ENCODE data around the gene CNN2.

CNN2 gene

GRCh38 chr19:984165-984967 is 42.0 kb upstream of the CNN2 start, which contains the start of gene WDR18:
Gene WDR18 (plus strand): TSS chr19:984345. CDS start chr19:984354, 9 bp downstream.
- H3K36me3 ChIP-seq (ENCODE audit: control insufficient read depth, insufficient read depth, low read length), result peaks cover 6% of the 10 kb centered on the region
- peaks cover 11% of the 10 kb centered on the region for H3K79me2 ChIP-seq (ENCODE audit: control insufficient read depth, insufficient read depth, low read length)
- H3K18ac ChIP-seq (ENCODE audit: low read length), result peak within 1 kb of the TSS; percentile 91
- no peaks in the 10 kb centered on the region for H3K27me3 ChIP-seq (ENCODE audit: insufficient read depth, low read length, poor library complexity)
- peak within 1 kb of the TSS; percentile 90 for H3K9ac ChIP-seq (ENCODE audit: low read length)
- peak within 1 kb of the TSS; percentile 91 for H4K5ac ChIP-seq (ENCODE audit: low read length)
- whole genome bisulfite sequencing (ENCODE audit: extremely low coverage, insufficient coverage, low lambda C conversion rate), result no CpG with 5 or more reads among the region's 78 CpGs
- peak within 1 kb of the TSS; percentile 87 for H3K4ac ChIP-seq (ENCODE audit: low read depth, low read length)
- peaks cover 6% of the 10 kb centered on the region for H3K79me1 ChIP-seq (ENCODE audit: low read length)
- no peak within 1 kb of the TSS for H2BK15ac ChIP-seq (replicated peaks; ENCODE audit: low read depth)
- peak; percentile 92 for DNase-seq
- peak within 1 kb of the TSS; percentile 94 for H3K56ac ChIP-seq (ENCODE audit: low read length)
- H2BK120ac ChIP-seq (ENCODE audit: low read depth, low read length), result no peak within 1 kb of the TSS
- H4K8ac ChIP-seq (ENCODE audit: low read depth, low read length), result no peak within 1 kb of the TSS
- H2AK5ac ChIP-seq (ENCODE audit: low read length), result no peak within 1 kb of the TSS
- H3K4me3 ChIP-seq (ENCODE audit: low read length), result peak within 1 kb of the TSS; percentile 71
- H3K23ac ChIP-seq (ENCODE audit: low read length), result no peak within 1 kb of the TSS
- peaks cover 6% of the 10 kb centered on the region for H3K4me1 ChIP-seq (ENCODE audit: control insufficient read depth, low read depth, low read length)
- peak within 1 kb of the TSS; percentile 80 for H3K27ac ChIP-seq (ENCODE audit: low read depth, low read length)
- peak within 1 kb of the TSS; percentile 38 for H2BK5ac ChIP-seq (ENCODE audit: low read length)
- H3K4me2 ChIP-seq (ENCODE audit: low read length), result peak within 1 kb of the TSS; percentile 95

GRCh38 chr19:986083-986482 is 40.3 kb upstream of the CNN2 start:
- Histone ChIP-seq H3K27ac (ENCODE audit: low read depth, low read length) (no peak overlapping the region), H2BK120ac (ENCODE audit: low read depth, low read length) (no peak overlapping the region), H3K4me2 (ENCODE audit: low read length) (no peak overlapping the region), H3K9ac (ENCODE audit: low read length) (no peak overlapping the region), H3K18ac (ENCODE audit: low read length) (no peak overlapping the region), H3K79me1 (ENCODE audit: low read length) (peaks cover 6% of the 10 kb centered on the region), H3K36me3 (ENCODE audit: control insufficient read depth, insufficient read depth, low read length) (peaks cover 8% of the 10 kb centered on the region), H3K79me2 (ENCODE audit: control insufficient read depth, insufficient read depth, low read length) (peaks cover 11% of the 10 kb centered on the region), H3K56ac (ENCODE audit: low read length) (no peak overlapping the region), H3K27me3 (ENCODE audit: insufficient read depth, low read length, poor library complexity) (no peaks in the 10 kb centered on the region), H3K4me1 (ENCODE audit: control insufficient read depth, low read depth, low read length) (peaks cover 2% of the 10 kb centered on the region), H3K23ac (ENCODE audit: low read length) (no peak overlapping the region), H2BK5ac (ENCODE audit: low read length) (no peak overlapping the region), H3K4ac (ENCODE audit: low read depth, low read length) (no peak overlapping the region), H4K5ac (ENCODE audit: low read length) (no peak overlapping the region), H3K4me3 (ENCODE audit: low read length) (no peak overlapping the region), H4K8ac (ENCODE audit: low read depth, low read length) (no peak overlapping the region), H2BK15ac (replicated peaks; ENCODE audit: low read depth) (no peak overlapping the region), H2AK5ac (ENCODE audit: low read length) (no peak overlapping the region)
- no peak for DNase-seq
- no CpG with 5 or more reads among the region's 14 CpGs for WGBS (ENCODE audit: extremely low coverage, insufficient coverage, low lambda C conversion rate)

- Histone ChIP-seq H3K4me2 (ENCODE audit: low read length) (no peak overlapping the region), H3K4me3 (ENCODE audit: low read length) (no peak overlapping the region), H3K4ac (ENCODE audit: low read depth, low read length) (no peak overlapping the region), H2AK5ac (ENCODE audit: low read length) (no peak overlapping the region), H3K4me1 (ENCODE audit: control insufficient read depth, low read depth, low read length) (peaks cover 2% of the 10 kb centered on the region), H3K23ac (ENCODE audit: low read length) (no peak overlapping the region), H2BK5ac (ENCODE audit: low read length) (no peak overlapping the region), H3K36me3 (ENCODE audit: control insufficient read depth, insufficient read depth, low read length) (peaks cover 8% of the 10 kb centered on the region), H3K79me1 (ENCODE audit: low read length) (peaks cover 6% of the 10 kb centered on the region), H3K79me2 (ENCODE audit: control insufficient read depth, insufficient read depth, low read length) (peaks cover 11% of the 10 kb centered on the region), H3K9ac (ENCODE audit: low read length) (no peak overlapping the region), H3K56ac (ENCODE audit: low read length) (no peak overlapping the region), H2BK15ac (replicated peaks; ENCODE audit: low read depth) (no peak overlapping the region), H4K5ac (ENCODE audit: low read length) (no peak overlapping the region), H2BK120ac (ENCODE audit: low read depth, low read length) (no peak overlapping the region), H4K8ac (ENCODE audit: low read depth, low read length) (no peak overlapping the region), H3K27ac (ENCODE audit: low read depth, low read length) (no peak overlapping the region), H3K18ac (ENCODE audit: low read length) (no peak overlapping the region), H3K27me3 (ENCODE audit: insufficient read depth, low read length, poor library complexity) (no peaks in the 10 kb centered on the region)
- WGBS (ENCODE audit: extremely low coverage, insufficient coverage, low lambda C conversion rate), result no CpG with 5 or more reads among the region's 14 CpGs
- DNase-seq, result no peak
Measured at GRCh38 chr19:988081-988480, 38.3 kb upstream of the CNN2 start.

- H3K36me3 ChIP-seq (ENCODE audit: control insufficient read depth, insufficient read depth, low read length), result peaks cover 8% of the 10 kb centered on the region
- H3K79me1 ChIP-seq (ENCODE audit: low read length), result peaks cover 6% of the 10 kb centered on the region
- no peak overlapping the region for H3K4me2 ChIP-seq (ENCODE audit: low read length)
- H3K56ac ChIP-seq (ENCODE audit: low read length), result no peak overlapping the region
- no peak overlapping the region for H2BK120ac ChIP-seq (ENCODE audit: low read depth, low read length)
- H3K79me2 ChIP-seq (ENCODE audit: control insufficient read depth, insufficient read depth, low read length), result peaks cover 11% of the 10 kb centered on the region
- no peaks in the 10 kb centered on the region for H3K27me3 ChIP-seq (ENCODE audit: insufficient read depth, low read length, poor library complexity)
- no peak overlapping the region for H4K5ac ChIP-seq (ENCODE audit: low read length)
- H3K27ac ChIP-seq (ENCODE audit: low read depth, low read length), result no peak overlapping the region
- H3K9ac ChIP-seq (ENCODE audit: low read length), result no peak overlapping the region
- no peak overlapping the region for H2BK15ac ChIP-seq (replicated peaks; ENCODE audit: low read depth)
- no peak overlapping the region for H3K18ac ChIP-seq (ENCODE audit: low read length)
- no peak overlapping the region for H2AK5ac ChIP-seq (ENCODE audit: low read length)
- no peak overlapping the region for H2BK5ac ChIP-seq (ENCODE audit: low read length)
- no peak for DNase-seq
- H3K23ac ChIP-seq (ENCODE audit: low read length), result no peak overlapping the region
- peaks cover 2% of the 10 kb centered on the region for H3K4me1 ChIP-seq (ENCODE audit: control insufficient read depth, low read depth, low read length)
- no peak overlapping the region for H4K8ac ChIP-seq (ENCODE audit: low read depth, low read length)
- no peak overlapping the region for H3K4ac ChIP-seq (ENCODE audit: low read depth, low read length)
- H3K4me3 ChIP-seq (ENCODE audit: low read length), result no peak overlapping the region
- WGBS (ENCODE audit: extremely low coverage, insufficient coverage, low lambda C conversion rate), result no CpG with 5 or more reads among the region's 15 CpGs
Measured at GRCh38 chr19:988510-988909, 37.9 kb upstream of the CNN2 start.

- Histone ChIP-seq H3K36me3 (ENCODE audit: control insufficient read depth, insufficient read depth, low read length) (peaks cover 8% of the 10 kb centered on the region), H3K18ac (ENCODE audit: low read length) (no peak overlapping the region), H2BK120ac (ENCODE audit: low read depth, low read length) (no peak overlapping the region), H3K4me2 (ENCODE audit: low read length) (no peak overlapping the region), H3K9ac (ENCODE audit: low read length) (no peak overlapping the region), H3K79me2 (ENCODE audit: control insufficient read depth, insufficient read depth, low read length) (peaks cover 11% of the 10 kb centered on the region), H2BK15ac (replicated peaks; ENCODE audit: low read depth) (no peak overlapping the region), H2BK5ac (ENCODE audit: low read length) (no peak overlapping the region), H3K4ac (ENCODE audit: low read depth, low read length) (no peak overlapping the region), H3K27ac (ENCODE audit: low read depth, low read length) (no peak overlapping the region), H3K23ac (ENCODE audit: low read length) (no peak overlapping the region), H4K5ac (ENCODE audit: low read length) (no peak overlapping the region), H3K79me1 (ENCODE audit: low read length) (peaks cover 6% of the 10 kb centered on the region), H3K4me1 (ENCODE audit: control insufficient read depth, low read depth, low read length) (peaks cover 2% of the 10 kb centered on the region), H3K27me3 (ENCODE audit: insufficient read depth, low read length, poor library complexity) (no peaks in the 10 kb centered on the region), H3K4me3 (ENCODE audit: low read length) (no peak overlapping the region), H4K8ac (ENCODE audit: low read depth, low read length) (no peak overlapping the region), H2AK5ac (ENCODE audit: low read length) (no peak overlapping the region), H3K56ac (ENCODE audit: low read length) (no peak overlapping the region)
- DNase-seq, result no peak
- WGBS (ENCODE audit: extremely low coverage, insufficient coverage, low lambda C conversion rate), result no CpG with 5 or more reads among the region's 25 CpGs
Measured at GRCh38 chr19:989381-990081, 36.9 kb upstream of the CNN2 start.
